Measurements from ENCODE around the gene TST. TPM values are rescaled to one million over a fixed set of nuclear protein-coding genes. Genes with fewer than 3 reads are reported as not detected.

TST gene
- total RNA-seq = 8.1 TPM

DNA sequence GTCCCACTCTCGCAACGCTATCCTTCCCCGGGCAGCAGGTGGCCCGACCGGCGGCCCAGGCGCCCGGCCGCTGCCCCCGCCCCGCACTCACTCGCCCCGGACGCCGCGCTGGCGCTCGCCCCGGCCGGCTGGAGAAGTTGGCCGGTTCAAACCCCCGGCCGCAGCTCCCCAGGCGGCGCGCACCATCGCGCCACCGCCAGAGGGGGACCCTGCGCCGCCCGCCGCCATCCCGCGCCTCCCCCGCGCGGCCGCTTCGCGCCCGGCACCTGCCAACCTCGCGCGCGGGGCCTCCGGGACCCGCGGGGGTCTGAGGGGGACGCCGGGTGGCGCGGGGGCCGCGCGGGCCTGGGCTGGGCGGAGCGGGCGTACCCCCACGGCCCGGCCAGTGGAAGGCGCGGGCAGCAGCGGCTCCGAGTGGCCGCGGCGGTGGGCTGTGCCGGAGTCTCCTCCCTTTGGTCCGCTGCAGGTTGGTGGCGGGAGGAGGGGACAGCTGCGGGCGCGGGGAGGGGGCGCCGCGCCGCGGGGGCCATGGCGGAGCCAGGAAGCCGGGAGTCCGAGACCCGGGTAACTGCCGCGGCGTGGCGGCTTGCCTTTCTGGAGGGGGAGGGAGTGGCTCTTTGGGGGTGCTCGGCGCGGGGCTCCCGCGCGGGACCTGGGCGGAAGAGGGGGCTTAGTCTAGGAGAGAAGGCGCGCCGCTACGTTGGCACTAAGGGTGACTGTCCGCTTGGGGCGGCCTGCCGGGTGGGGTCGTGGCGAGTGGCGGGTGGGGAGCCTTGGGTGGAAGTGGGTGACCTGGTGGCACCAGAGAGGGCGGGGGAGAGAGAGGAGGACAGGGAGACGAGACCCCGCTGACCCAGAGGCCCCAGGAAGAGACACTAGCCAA, at the start of gene TST, which contains the start of gene MPST:
TST (minus strand) TSS at position 139 of the 883 bp plus-strand sequence. CDS start 715 bp downstream, outside the sequence.
MPST (plus strand) TSS at position 434 of the 883 bp plus-strand sequence; CDS start at position 529, 95 bp downstream.

DNA sequence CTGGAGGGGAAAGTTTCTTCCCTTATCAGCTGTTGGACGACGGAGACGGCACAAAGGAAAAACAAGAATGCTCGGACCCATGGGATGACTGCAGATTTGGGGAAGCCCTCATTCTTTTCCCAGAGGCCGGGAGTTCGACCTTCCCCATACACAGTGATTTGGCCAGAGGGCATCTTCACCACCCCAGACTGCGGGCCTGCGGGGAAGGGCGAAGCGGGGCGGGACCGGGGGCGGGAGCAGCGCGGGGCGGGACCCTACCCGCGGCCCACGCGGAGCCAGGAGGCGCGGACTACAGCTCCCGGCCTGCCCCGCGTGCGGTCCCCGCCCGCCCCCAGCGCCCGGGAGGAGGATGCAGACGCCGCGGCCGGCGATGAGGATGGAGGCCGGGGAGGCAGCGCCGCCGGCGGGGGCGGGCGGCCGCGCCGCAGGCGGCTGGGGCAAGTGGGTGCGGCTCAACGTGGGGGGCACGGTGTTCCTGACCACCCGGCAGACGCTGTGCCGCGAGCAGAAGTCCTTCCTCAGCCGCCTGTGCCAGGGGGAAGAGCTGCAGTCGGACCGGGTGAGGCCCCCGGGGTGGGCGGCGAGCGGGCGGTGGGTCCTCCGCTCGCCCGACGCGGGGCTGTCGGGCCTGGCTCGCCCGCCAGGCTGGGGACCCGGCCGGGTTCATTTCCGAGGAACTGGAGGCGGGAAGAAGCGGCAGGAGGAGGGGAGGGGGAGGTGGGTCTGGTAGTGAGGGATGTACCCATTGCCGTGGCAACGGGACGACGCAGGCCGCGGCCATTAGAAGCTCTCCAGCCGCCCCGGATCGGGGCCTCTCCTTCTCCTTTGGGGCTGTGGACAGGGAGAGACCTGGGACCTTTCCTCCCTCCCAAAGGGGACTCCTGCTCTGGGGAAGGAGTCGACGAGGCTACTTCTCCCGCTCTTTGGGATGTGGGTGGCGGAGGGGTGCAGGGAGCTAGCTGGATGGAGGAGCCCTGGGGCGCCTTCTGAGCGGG, 32.4 kb upstream of the TST start, which contains the start of gene KCTD17:
KCTD17 (plus strand) TSS at position 352 of the 995 bp plus-strand sequence; CDS start at position 371, 19 bp downstream.

Small RNA genes within 50 kb of the gene (small RNA-seq; reads per million reads assigned to genes)
- not detected for gene RF00019

Other genes starting within 250 kb of the TST start
- gene IFT27, start 243.3 kb downstream of the TST start, total RNA-seq = 22.1 TPM
- gene PVALB, start 202.4 kb downstream of the TST start, total RNA-seq = 1.2 TPM
- gene NCF4, start 158.4 kb downstream of the TST start, total RNA-seq = 3.0 TPM
- gene CSF2RB, start 105.8 kb downstream of the TST start, total RNA-seq = 0.92 TPM
- gene MPST, start 295 bp upstream of the TST start, total RNA-seq = 25.4 TPM
- gene KCTD17, start 32.3 kb upstream of the TST start, total RNA-seq = 34.1 TPM
- gene TMPRSS6, start 90.3 kb upstream of the TST start, total RNA-seq = 0.23 TPM
- gene IL2RB, start 130.5 kb upstream of the TST start, total RNA-seq = not detected
- 4.4 TPM for gene C1QTNF6, start 168.8 kb upstream of the TST start, total RNA-seq
- gene SSTR3, start 193.0 kb upstream of the TST start, total RNA-seq = 1.2 TPM
- 1.2 TPM for gene RAC2, start 224.8 kb upstream of the TST start, total RNA-seq